ENCODE results near the gene RAB11FIP4.

- TF ChIP-seq CTCF (IDR thresholded peaks at IDR 0.05) (no peak), POLR2A (IDR thresholded peaks at IDR 0.05) (no peak)
These were observed 183.6 kb downstream of the RAB11FIP4 start for GRCh38 chr17:31575043-31575442.
